ENCODE results near the gene SKIC8. TPM values are rescaled to one million over a fixed set of nuclear protein-coding genes. Genes with fewer than 3 reads are reported as not detected.

Gene SKIC8
- total RNA-seq, 5 donors from 2014 or later (not counting 1 experiment from before 2014, with no cell fraction given) = 25.6 to 42.8 (median 33.5) TPM

DNA sequence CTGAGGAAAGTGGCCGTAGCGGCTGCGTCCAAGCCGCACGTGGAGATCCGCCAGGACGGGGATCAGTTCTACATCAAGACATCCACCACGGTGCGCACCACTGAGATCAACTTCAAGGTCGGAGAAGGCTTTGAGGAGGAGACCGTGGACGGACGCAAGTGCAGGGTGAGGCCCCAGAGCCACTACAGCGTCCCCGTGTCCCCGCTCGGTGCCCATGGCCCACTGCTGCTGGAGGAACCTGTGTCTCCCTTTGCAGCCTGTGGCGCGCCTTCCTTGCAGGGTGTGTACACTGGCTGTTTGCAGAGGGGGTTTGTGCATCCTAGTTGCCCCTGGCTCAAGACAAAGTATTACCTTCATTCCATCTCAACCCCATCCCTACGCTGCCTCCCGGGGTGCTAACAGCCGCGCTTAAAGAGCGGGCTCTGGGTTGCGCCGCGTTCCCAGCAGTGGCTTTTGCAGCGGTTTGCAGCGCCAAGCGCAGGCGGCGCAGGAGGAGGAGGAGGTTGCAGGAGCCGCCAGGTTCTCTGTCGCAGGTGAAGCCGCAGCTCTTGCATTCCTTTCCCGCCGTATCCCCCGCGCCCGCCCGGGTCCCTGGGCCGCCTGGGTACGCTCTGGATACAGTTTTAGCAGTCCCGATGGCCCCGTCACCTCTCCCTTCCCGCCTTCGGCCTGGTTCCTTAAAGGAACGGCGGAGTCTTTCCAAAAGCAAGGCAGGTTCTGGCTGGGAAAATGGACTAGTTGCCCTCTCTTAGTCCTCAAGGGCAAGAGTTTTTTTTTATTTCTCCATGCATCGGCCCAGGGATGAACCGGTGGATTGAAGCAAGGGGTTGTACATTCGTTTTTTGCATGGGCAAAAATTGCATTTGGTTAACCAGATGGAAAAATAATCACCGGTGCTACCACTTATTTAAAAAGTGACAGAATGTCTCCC is 41.9 kb upstream of the SKIC8 start:
- ATAC-seq (replicated peaks in 1 of 4) = no peak
- Histone ChIP-seq H3K4me3 (ENCODE audit: control insufficient read depth in 1 of 2, extremely low read depth in 1 of 2, low read length in 1 of 2) (no peak overlapping the region), H3K27me3 (replicated peaks in 1 of 2; ENCODE audit: control insufficient read depth in 2 of 2, extremely low read depth in 1 of 2, insufficient read depth in 2 of 2, low read length in 1 of 2) (peaks cover 9 to 58% of the 10 kb centered on the region in 2 experiments), H3K9me3 (no peaks in the 10 kb centered on the region), H3K36me3 (ENCODE audit: control insufficient read depth in 2 of 2, extremely low read depth in 1 of 2, insufficient read depth in 1 of 2, low read length in 1 of 2) (no peaks in the 10 kb centered on the region), H3K27ac (ENCODE audit: low read length) (no peak overlapping the region), H3K4me1 (ENCODE audit: control insufficient read depth in 1 of 2, extremely low read depth in 1 of 2, insufficient read depth in 2 of 2, low read length in 2 of 2) (no peaks in the 10 kb centered on the region)
- no peak for DNase-seq
- POLR2A ChIA-PET = no interaction called here
- Mint-ChIP-seq H3K4me3 (no peak overlapping the region), H3K36me3 (no peaks in the 10 kb centered on the region), H3K27me3 (peaks cover 28 to 60% of the 10 kb centered on the region in 2 donors), H3K9me3 (no peaks in the 10 kb centered on the region), H3K27ac (no peak overlapping the region), H3K4me1 (peaks cover 0 to 6% (median 3%) of the 10 kb centered on the region in 3 donors)
- CTCF ChIA-PET = no interaction called here
- 9% methylated on average over 43 of the region's 53 CpGs for WGBS (ENCODE audit: insufficient coverage)

GRCh38 chr15:78340231-78341056 is 41.0 kb upstream of the SKIC8 start, which contains the start of gene CRABP1:
TSS of gene CRABP1 (plus strand) at chr15:78340353. CDS start at chr15:78340429, 76 bp downstream.
- POLR2A ChIA-PET = no interaction called here
- DNase-seq (no peak), ATAC-seq (replicated peaks in 1 of 4) (no peak)
- H3K4me1 Mint-ChIP-seq = peaks cover 0 to 6% (median 3%) of the 10 kb centered on the region in 3 donors
- Histone ChIP-seq H3K27me3 (replicated peaks in 1 of 2; ENCODE audit: control insufficient read depth in 2 of 2, extremely low read depth in 1 of 2, insufficient read depth in 2 of 2, low read length in 1 of 2) (peaks cover 9 to 66% of the 10 kb centered on the region in 2 experiments), H3K36me3 (ENCODE audit: control insufficient read depth in 2 of 2, extremely low read depth in 1 of 2, insufficient read depth in 1 of 2, low read length in 1 of 2) (no peaks in the 10 kb centered on the region), H3K9me3 (no peaks in the 10 kb centered on the region), H3K4me1 (ENCODE audit: control insufficient read depth in 1 of 2, extremely low read depth in 1 of 2, insufficient read depth in 2 of 2, low read length in 2 of 2) (no peaks in the 10 kb centered on the region), H3K27ac (ENCODE audit: low read length) (no peak within 1 kb of the TSS), H3K4me3 (ENCODE audit: control insufficient read depth in 1 of 2, extremely low read depth in 1 of 2, low read length in 1 of 2) (no peak within 1 kb of the TSS)
- H3K36me3 Mint-ChIP-seq = no peaks in the 10 kb centered on the region
- WGBS (ENCODE audit: insufficient coverage) = 2% methylated on average over 67 of the region's 67 CpGs
- no peak within 1 kb of the TSS for H3K27ac Mint-ChIP-seq
- H3K9me3 Mint-ChIP-seq = no peaks in the 10 kb centered on the region
- peaks cover 28 to 60% of the 10 kb centered on the region in 2 donors for H3K27me3 Mint-ChIP-seq
- H3K4me3 Mint-ChIP-seq = no peak within 1 kb of the TSS
- CTCF ChIA-PET = no interaction called here

GRCh38 chr15:78339559-78339958 is 40.1 kb upstream of the SKIC8 start:
- H3K9me3 Mint-ChIP-seq = no peaks in the 10 kb centered on the region
- peaks cover 28 to 58% of the 10 kb centered on the region in 2 donors for H3K27me3 Mint-ChIP-seq
- no peak overlapping the region for H3K4me3 Mint-ChIP-seq
- H3K27ac ChIP-seq (ENCODE audit: low read length) = no peak overlapping the region
- ChIA-PET POLR2A (no interaction called here), CTCF (no interaction called here)
- no peak overlapping the region for H3K4me3 ChIP-seq (ENCODE audit: control insufficient read depth in 1 of 2, extremely low read depth in 1 of 2, low read length in 1 of 2)
- no peaks in the 10 kb centered on the region for H3K4me1 ChIP-seq (ENCODE audit: control insufficient read depth in 1 of 2, extremely low read depth in 1 of 2, insufficient read depth in 2 of 2, low read length in 2 of 2)
- peaks cover 0 to 6% (median 3%) of the 10 kb centered on the region in 3 donors for H3K4me1 Mint-ChIP-seq
- peaks cover 9 to 67% of the 10 kb centered on the region in 2 experiments for H3K27me3 ChIP-seq (replicated peaks in 1 of 2; ENCODE audit: control insufficient read depth in 2 of 2, extremely low read depth in 1 of 2, insufficient read depth in 2 of 2, low read length in 1 of 2)
- H3K9me3 ChIP-seq = no peaks in the 10 kb centered on the region
- no peak for ATAC-seq (replicated peaks in 1 of 4)
- no peak overlapping the region for H3K27ac Mint-ChIP-seq
- H3K36me3 ChIP-seq (ENCODE audit: control insufficient read depth in 2 of 2, extremely low read depth in 1 of 2, insufficient read depth in 1 of 2, low read length in 1 of 2) = no peaks in the 10 kb centered on the region
- no peaks in the 10 kb centered on the region for H3K36me3 Mint-ChIP-seq
- 37% methylated on average over 9 of the region's 17 CpGs for WGBS (ENCODE audit: insufficient coverage)
- no peak for DNase-seq

DNA sequence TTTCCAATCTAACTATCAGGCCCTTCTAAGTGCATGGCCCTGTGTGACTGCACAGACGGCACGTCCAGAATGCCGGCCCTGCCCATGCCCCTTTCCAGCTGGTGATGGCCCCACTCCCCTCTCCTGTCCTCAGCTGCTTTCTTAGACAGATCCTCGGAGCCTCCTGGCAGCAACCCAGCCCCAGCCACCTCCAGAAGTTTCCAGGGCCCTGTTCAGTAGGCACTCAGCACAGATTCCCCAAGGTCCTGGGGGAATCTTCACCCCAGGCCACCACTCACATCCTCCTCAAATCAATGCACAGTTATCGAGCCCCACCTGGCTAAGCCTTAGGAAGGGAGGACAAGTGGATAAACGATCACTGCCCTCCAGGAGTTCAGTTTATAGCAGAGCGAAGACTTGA is 39.4 kb upstream of the SKIC8 start:
- no peaks in the 10 kb centered on the region for H3K36me3 ChIP-seq (ENCODE audit: control insufficient read depth in 2 of 2, extremely low read depth in 1 of 2, insufficient read depth in 1 of 2, low read length in 1 of 2)
- no peaks in the 10 kb centered on the region for H3K9me3 Mint-ChIP-seq
- CTCF ChIA-PET = no interaction called here
- peaks cover 28 to 58% of the 10 kb centered on the region in 2 donors for H3K27me3 Mint-ChIP-seq
- no peak overlapping the region for H3K4me3 ChIP-seq (ENCODE audit: control insufficient read depth in 1 of 2, extremely low read depth in 1 of 2, low read length in 1 of 2)
- ATAC-seq (replicated peaks in 1 of 4) (no peak), DNase-seq (no peak)
- no peaks in the 10 kb centered on the region for H3K36me3 Mint-ChIP-seq
- peaks cover 0 to 6% (median 3%) of the 10 kb centered on the region in 3 donors for H3K4me1 Mint-ChIP-seq
- H3K4me1 ChIP-seq (ENCODE audit: control insufficient read depth in 1 of 2, extremely low read depth in 1 of 2, insufficient read depth in 2 of 2, low read length in 2 of 2) = no peaks in the 10 kb centered on the region
- POLR2A ChIA-PET = no interaction called here
- H3K9me3 ChIP-seq = no peaks in the 10 kb centered on the region
- no peak overlapping the region for H3K27ac Mint-ChIP-seq
- H3K4me3 Mint-ChIP-seq = no peak overlapping the region
- H3K27ac ChIP-seq (ENCODE audit: low read length) = no peak overlapping the region
- peaks cover 9 to 67% of the 10 kb centered on the region in 2 experiments for H3K27me3 ChIP-seq (replicated peaks in 1 of 2; ENCODE audit: control insufficient read depth in 2 of 2, extremely low read depth in 1 of 2, insufficient read depth in 2 of 2, low read length in 1 of 2)
- 81% methylated on average over 6 of the region's 7 CpGs for WGBS (ENCODE audit: insufficient coverage)

- H3K4me1 ChIP-seq (ENCODE audit: control insufficient read depth in 1 of 2, extremely low read depth in 1 of 2, insufficient read depth in 2 of 2, low read length in 2 of 2) = no peaks in the 10 kb centered on the region
- peaks cover 0 to 6% (median 3%) of the 10 kb centered on the region in 3 donors for H3K4me1 Mint-ChIP-seq
- peaks cover 28 to 35% of the 10 kb centered on the region in 2 donors for H3K27me3 Mint-ChIP-seq
- peaks cover 5 to 50% of the 10 kb centered on the region in 2 experiments for H3K27me3 ChIP-seq (replicated peaks in 1 of 2; ENCODE audit: control insufficient read depth in 2 of 2, extremely low read depth in 1 of 2, insufficient read depth in 2 of 2, low read length in 1 of 2)
- H3K9me3 ChIP-seq = no peaks in the 10 kb centered on the region
- DNase-seq = no peak
- H3K4me3 Mint-ChIP-seq = no peak overlapping the region
- H3K36me3 Mint-ChIP-seq = no peaks in the 10 kb centered on the region
- no peak for ATAC-seq (replicated peaks in 1 of 4)
- ChIA-PET POLR2A (no interaction called here), CTCF (no interaction called here)
- H3K27ac Mint-ChIP-seq = no peak overlapping the region
- H3K27ac ChIP-seq (ENCODE audit: low read length) = no peak overlapping the region
- H3K9me3 Mint-ChIP-seq = no peaks in the 10 kb centered on the region
- H3K36me3 ChIP-seq (ENCODE audit: control insufficient read depth in 2 of 2, extremely low read depth in 1 of 2, insufficient read depth in 1 of 2, low read length in 1 of 2) = no peaks in the 10 kb centered on the region
- H3K4me3 ChIP-seq (ENCODE audit: control insufficient read depth in 1 of 2, extremely low read depth in 1 of 2, low read length in 1 of 2) = no peak overlapping the region
- WGBS (ENCODE audit: insufficient coverage) = 84% methylated on average over 4 of the region's 4 CpGs
Measured at GRCh38 chr15:78335985-78336384, 36.6 kb upstream of the SKIC8 start.

DNA sequence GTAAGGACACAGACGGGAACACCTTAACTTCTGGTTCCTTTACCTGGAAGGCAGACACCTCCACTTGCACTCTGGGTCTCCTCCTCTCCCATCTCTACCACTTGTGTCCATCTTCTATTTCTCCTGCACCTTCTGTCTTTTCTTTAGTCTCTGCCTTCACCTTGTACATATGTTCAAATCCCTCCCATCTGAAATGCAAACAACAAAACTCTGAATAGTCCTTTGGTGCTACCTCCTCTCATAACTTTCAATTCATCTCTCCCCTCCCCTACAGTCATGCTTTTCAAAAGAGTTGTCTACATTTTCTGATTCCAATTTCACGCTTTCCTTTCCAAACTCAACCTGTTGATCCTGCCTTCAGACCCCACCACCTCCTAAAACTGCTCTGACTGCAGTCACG is 35.4 kb upstream of the SKIC8 start:
- no peaks in the 10 kb centered on the region for H3K9me3 ChIP-seq
- no peak overlapping the region for H3K27ac Mint-ChIP-seq
- CTCF ChIA-PET = no interaction called here
- no peaks in the 10 kb centered on the region for H3K36me3 Mint-ChIP-seq
- POLR2A ChIA-PET = no interaction called here
- ATAC-seq (replicated peaks in 1 of 4) (no peak), DNase-seq (no peak)
- WGBS (ENCODE audit: insufficient coverage) = 75% methylated on average over 3 of the region's 3 CpGs
- H3K4me3 ChIP-seq (ENCODE audit: control insufficient read depth in 1 of 2, extremely low read depth in 1 of 2, low read length in 1 of 2) = no peak overlapping the region
- no peaks in the 10 kb centered on the region for H3K4me1 ChIP-seq (ENCODE audit: control insufficient read depth in 1 of 2, extremely low read depth in 1 of 2, insufficient read depth in 2 of 2, low read length in 2 of 2)
- H3K27me3 ChIP-seq (replicated peaks in 1 of 2; ENCODE audit: control insufficient read depth in 2 of 2, extremely low read depth in 1 of 2, insufficient read depth in 2 of 2, low read length in 1 of 2) = peaks cover 5 to 39% of the 10 kb centered on the region in 2 experiments
- H3K4me3 Mint-ChIP-seq = no peak overlapping the region
- H3K36me3 ChIP-seq (ENCODE audit: control insufficient read depth in 2 of 2, extremely low read depth in 1 of 2, insufficient read depth in 1 of 2, low read length in 1 of 2) = no peaks in the 10 kb centered on the region
- peaks cover 0 to 3% (median 3%) of the 10 kb centered on the region in 3 donors for H3K4me1 Mint-ChIP-seq
- no peak overlapping the region for H3K27ac ChIP-seq (ENCODE audit: low read length)
- H3K27me3 Mint-ChIP-seq = peaks cover 22 to 28% of the 10 kb centered on the region in 2 donors
- H3K9me3 Mint-ChIP-seq = no peaks in the 10 kb centered on the region

Measured in T-cell (primary cell).